Neural cell (in vitro differentiated cells): ENCODE results near the gene KIF4A. TPM values are rescaled to one million over a fixed set of nuclear protein-coding genes. Genes with fewer than 3 reads are reported as not detected.

Source experiments
- H2AFZ ChIP-seq: fragments of 200-600, 300-800 bp; sonication (generic), shearing (Covaris generic); 2 replicates; pipeline ENCODE4 v1.6.0; 2014; ENCODE audit warnings: low read depth, mild to moderate bottlenecking, antibody characterized with exemption, low read length, moderate library complexity
- H3F3A ChIP-seq: fragments of 200-600 bp; shearing (Covaris generic); 2 replicates; pipeline ENCODE4 v1.6.1; 2016; ENCODE audit warnings: mild to moderate bottlenecking, moderate library complexity, mixed read lengths, antibody characterized with exemption, low read length; ENCODE audit not compliant: insufficient read depth, poor library complexity, severe bottlenecking
- H3K27ac ChIP-seq: fragments of 200-600, 300-800 bp; sonication (generic), shearing (Covaris generic); 2 replicates; pipeline ENCODE4 v1.5.1; 2014; ENCODE audit warnings: mild to moderate bottlenecking, low read length, moderate library complexity
- H3K27me3 ChIP-seq: fragments of 300-800, 200-600 bp; sonication (generic), shearing (Covaris generic); 2 replicates; pipeline ENCODE4 v1.6.0; 2014; ENCODE audit warnings: mild to moderate bottlenecking, low read depth, low read length, moderate library complexity; ENCODE audit not compliant: insufficient read depth
- H3K36me3 ChIP-seq: fragments of 300-800, 200-600 bp; sonication (generic), shearing (Covaris generic); 2 replicates; pipeline ENCODE4 v1.5.1; 2014; ENCODE audit warnings: mild to moderate bottlenecking, antibody characterized with exemption, low read length, moderate library complexity; ENCODE audit not compliant: insufficient read depth
- H3K4me2 ChIP-seq: fragments of 300-800, 200-600 bp; sonication (generic), shearing (Covaris generic); 2 replicates; pipeline ENCODE4 v1.6.0; 2014; ENCODE audit warnings: mild to moderate bottlenecking, low read length
- H3K4me3 ChIP-seq: fragments of 300-800, 200-600 bp; sonication (generic), shearing (Covaris generic); 2 replicates; pipeline ENCODE4 v1.5.1; 2014; ENCODE audit warnings: mild to moderate bottlenecking, low read length, moderate library complexity
- H3K79me2 ChIP-seq: fragments of 200-600 bp; shearing (Covaris generic); replicated peaks from 2 replicates; pipeline ENCODE4 v1.6.0; 2014; ENCODE audit warnings: mild to moderate bottlenecking, low read length, moderate library complexity; ENCODE audit not compliant: insufficient read depth
- H3K9ac ChIP-seq: fragments of 300-800, 200-600 bp; sonication (generic), shearing (Covaris generic); 2 replicates; pipeline ENCODE4 v1.6.1; 2016; ENCODE audit warnings: mild to moderate bottlenecking, low read length, mixed read lengths
- H3K9me2 ChIP-seq: fragments of 200-600 bp; shearing (Covaris generic); 2 replicates; pipeline ENCODE4 v1.6.1; 2016; ENCODE audit warnings: mild to moderate bottlenecking, low read length, mixed read lengths; ENCODE audit not compliant: insufficient read depth
- H3K9me3 ChIP-seq: fragments of 200-600, 300-800 bp; sonication (generic), shearing (Covaris generic); 2 replicates; pipeline ENCODE4 v1.6.1; 2016; ENCODE audit warnings: mild to moderate bottlenecking, mixed run types, low read length, moderate library complexity, mixed read lengths
- H4K20me1 ChIP-seq: fragments of 200-600 bp; shearing (Covaris generic); 2 replicates; pipeline ENCODE4 v1.6.1; 2016; ENCODE audit warnings: mild to moderate bottlenecking, mixed run types; ENCODE audit not compliant: insufficient read depth
- CTCF ChIP-seq: fragments of 450-650 bp; IDR thresholded peaks from 2 replicates; pipeline ENCODE4 v1.5.1; 2014; ENCODE audit warnings: antibody characterized with exemption, mild to moderate bottlenecking, moderate library complexity; ENCODE audit not compliant: poor library complexity, severe bottlenecking
- EP300 ChIP-seq: fragments of 450-650 bp; conservative IDR thresholded peaks from 2 replicates; pipeline ENCODE4 v1.6.1; 2014; ENCODE audit warnings: antibody characterized with exemption, mild to moderate bottlenecking, moderate library complexity; ENCODE audit not compliant: poor library complexity, severe bottlenecking
- EZH2 ChIP-seq: fragments of 200-600, 300-800 bp; shearing (Covaris generic), sonication (generic); IDR thresholded peaks from 2 replicates; pipeline ENCODE4 v1.6.1; 2014; ENCODE audit warnings: antibody characterized with exemption, low read length, borderline replicate concordance, mild to moderate bottlenecking; ENCODE audit not compliant: insufficient read depth, poor library complexity, severe bottlenecking
- MXI1 ChIP-seq: fragments of 450-650 bp; conservative IDR thresholded peaks from 2 replicates; pipeline ENCODE4 v1.6.1; 2014; ENCODE audit warnings: antibody characterized with exemption, mild to moderate bottlenecking; ENCODE audit not compliant: poor library complexity, severe bottlenecking
- POLR2AphosphoS5 ChIP-seq: IDR thresholded peaks from 2 replicates; pipeline ENCODE4 v1.6.1; 2012
- RAD21 ChIP-seq: fragments of 450-650 bp; conservative IDR thresholded peaks from 2 replicates; pipeline ENCODE4 v1.6.1; 2014; ENCODE audit warnings: antibody characterized with exemption, mild to moderate bottlenecking, moderate library complexity
- SMC3 ChIP-seq: fragments of 450-650 bp; conservative IDR thresholded peaks from 2 replicates; pipeline ENCODE4 v1.6.1; 2014; ENCODE audit warnings: antibody characterized with exemption, mild to moderate bottlenecking, moderate library complexity; ENCODE audit not compliant: poor library complexity
- TAF1 ChIP-seq: IDR thresholded peaks from 2 replicates; pipeline ENCODE4 v1.6.1; 2012; ENCODE audit warnings: low read depth
- polyA plus RNA-seq: library from polyadenylated mRNA; depleted of rRNA; stranded (reverse); fragments of >200 nt; gene quantifications from 2 replicates; pipeline ENCODE4 v1.2.3, GENCODE V29; 2014
- TF ChIP-seq, protein P1 (sequence below): IDR thresholded peaks from 2 replicates; pipeline ENCODE4 v1.6.1; 2012; ENCODE audit warnings: borderline replicate concordance

Gene KIF4A
- polyA plus RNA-seq, 1 donor from 2014 or later, result 1.1 TPM

GRCh38 chrX:70410921-70411320, 121.0 kb downstream of the KIF4A start:
- no peak overlapping the region for H3K9ac ChIP-seq
- no peak overlapping the region for H2AFZ ChIP-seq
- H3K4me3 ChIP-seq, result no peak overlapping the region
- H3K27ac ChIP-seq, result no peak overlapping the region
- H3K79me2 ChIP-seq, result no peaks in the 10 kb centered on the region
- TF ChIP-seq EP300 (no peak), RAD21 (no peak), TAF1 (no peak), SMC3 (no peak), MXI1 (no peak), CTCF (no peak), POLR2AphosphoS5 (no peak), EZH2 (no peak)
- TF ChIP-seq, protein P1, sequence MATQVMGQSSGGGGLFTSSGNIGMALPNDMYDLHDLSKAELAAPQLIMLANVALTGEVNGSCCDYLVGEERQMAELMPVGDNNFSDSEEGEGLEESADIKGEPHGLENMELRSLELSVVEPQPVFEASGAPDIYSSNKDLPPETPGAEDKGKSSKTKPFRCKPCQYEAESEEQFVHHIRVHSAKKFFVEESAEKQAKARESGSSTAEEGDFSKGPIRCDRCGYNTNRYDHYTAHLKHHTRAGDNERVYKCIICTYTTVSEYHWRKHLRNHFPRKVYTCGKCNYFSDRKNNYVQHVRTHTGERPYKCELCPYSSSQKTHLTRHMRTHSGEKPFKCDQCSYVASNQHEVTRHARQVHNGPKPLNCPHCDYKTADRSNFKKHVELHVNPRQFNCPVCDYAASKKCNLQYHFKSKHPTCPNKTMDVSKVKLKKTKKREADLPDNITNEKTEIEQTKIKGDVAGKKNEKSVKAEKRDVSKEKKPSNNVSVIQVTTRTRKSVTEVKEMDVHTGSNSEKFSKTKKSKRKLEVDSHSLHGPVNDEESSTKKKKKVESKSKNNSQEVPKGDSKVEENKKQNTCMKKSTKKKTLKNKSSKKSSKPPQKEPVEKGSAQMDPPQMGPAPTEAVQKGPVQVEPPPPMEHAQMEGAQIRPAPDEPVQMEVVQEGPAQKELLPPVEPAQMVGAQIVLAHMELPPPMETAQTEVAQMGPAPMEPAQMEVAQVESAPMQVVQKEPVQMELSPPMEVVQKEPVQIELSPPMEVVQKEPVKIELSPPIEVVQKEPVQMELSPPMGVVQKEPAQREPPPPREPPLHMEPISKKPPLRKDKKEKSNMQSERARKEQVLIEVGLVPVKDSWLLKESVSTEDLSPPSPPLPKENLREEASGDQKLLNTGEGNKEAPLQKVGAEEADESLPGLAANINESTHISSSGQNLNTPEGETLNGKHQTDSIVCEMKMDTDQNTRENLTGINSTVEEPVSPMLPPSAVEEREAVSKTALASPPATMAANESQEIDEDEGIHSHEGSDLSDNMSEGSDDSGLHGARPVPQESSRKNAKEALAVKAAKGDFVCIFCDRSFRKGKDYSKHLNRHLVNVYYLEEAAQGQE, result no peak
- H3K27me3 ChIP-seq, result no peaks in the 10 kb centered on the region
- no peaks in the 10 kb centered on the region for H3K9me2 ChIP-seq
- no peak overlapping the region for H3K4me2 ChIP-seq
- no peaks in the 10 kb centered on the region for H3F3A ChIP-seq
- no peaks in the 10 kb centered on the region for H3K36me3 ChIP-seq
- H3K9me3 ChIP-seq, result no peaks in the 10 kb centered on the region
- H4K20me1 ChIP-seq, result no peaks in the 10 kb centered on the region

GRCh38 chrX:70411475-70411874, 121.6 kb downstream of the KIF4A start:
- no peak overlapping the region for H3K27ac ChIP-seq
- no peaks in the 10 kb centered on the region for H3K27me3 ChIP-seq
- no peak overlapping the region for H3K9ac ChIP-seq
- no peak overlapping the region for H2AFZ ChIP-seq
- H3K79me2 ChIP-seq, result no peaks in the 10 kb centered on the region
- no peak overlapping the region for H3K4me2 ChIP-seq
- H3K9me2 ChIP-seq, result no peaks in the 10 kb centered on the region
- TF ChIP-seq RAD21 (no peak), SMC3 (no peak), TAF1 (no peak), POLR2AphosphoS5 (no peak)
- no peaks in the 10 kb centered on the region for H3K36me3 ChIP-seq
- H3F3A ChIP-seq, result no peaks in the 10 kb centered on the region
- no peaks in the 10 kb centered on the region for H4K20me1 ChIP-seq
- H3K9me3 ChIP-seq, result no peaks in the 10 kb centered on the region
- no peak overlapping the region for H3K4me3 ChIP-seq

GRCh38 chrX:70421618-70422017, 131.7 kb downstream of the KIF4A start:
- Histone ChIP-seq H3K79me2 (no peaks in the 10 kb centered on the region), H4K20me1 (no peaks in the 10 kb centered on the region), H3K9me2 (no peaks in the 10 kb centered on the region), H3K9ac (no peak overlapping the region), H3K27me3 (no peaks in the 10 kb centered on the region), H3K27ac (no peak overlapping the region), H3K36me3 (no peaks in the 10 kb centered on the region), H3K4me2 (no peak overlapping the region), H3F3A (no peaks in the 10 kb centered on the region), H3K9me3 (no peaks in the 10 kb centered on the region), H2AFZ (no peak overlapping the region), H3K4me3 (no peak overlapping the region)
- no peak for TF ChIP-seq SMC3
- no peak for TF ChIP-seq EZH2
